GM12878 (cell line): ENCODE results near the gene TCERG1L. TPM values are rescaled to one million over a fixed set of nuclear protein-coding genes. Genes with fewer than 3 reads are reported as not detected.
"Not testable (repeated sequence)": the region's sequence is repeated elsewhere in the genome, so short reads cannot be mapped to it uniquely, and the experiment has no call there.

Experiments
- ATAC-seq: fragments of 200-7000 bp; cut with Tn5 transposase; 3 replicates; pipeline ENCODE4 v1.9.1; 2020; ENCODE audit warnings: mild to moderate bottlenecking, moderate library complexity
- BruUV-seq: library from RNA; stranded (reverse); fragments of 400-500 nt; replicated peaks from 2 replicates; lab custom pipeline; 2021; lab: Mats Ljungman, UMichigan
- CTCF ChIA-PET: fragments of 300-600 bp; sonication (Branson Sonifier 250); formaldehyde crosslinking; extraction: SDS; loops from one replicate; lab custom pipeline; 2021; ENCODE audit warnings: inconsistent platforms; lab: Yijun Ruan, JAX
- POLR2A ChIA-PET: fragments of 350-600 bp; formaldehyde crosslinking; extraction: SDS; loops from one replicate; lab custom pipeline; 2021; ENCODE audit warnings: inconsistent platforms; lab: Charles Lee
- RAD21 ChIA-PET: fragments of 300-600 bp; sonication (Branson Sonifier 250); formaldehyde crosslinking; loops from one replicate; lab custom pipeline; 2023; ENCODE audit warnings: antibody characterized with exemption; ENCODE audit not compliant: unreplicated experiment; lab: Charles Lee
- SMC1A ChIA-PET: fragments of 300-600 bp; sonication (Branson Sonifier 250); formaldehyde crosslinking; loops from one replicate; lab custom pipeline; 2023; ENCODE audit not compliant: unreplicated experiment, uncharacterized antibody; lab: Charles Lee
- DNase-seq: peaks from one replicate; pipeline ENCODE4 v3.0.0-alpha.2; 2011; ENCODE audit warnings: low read depth, low spot score
- FAIRE-seq: peaks from 3 replicates; lab custom pipeline; 2011; peaks lifted over from hg19 to GRCh38; lab: Jason Lieb, UNC
- H2AFZ ChIP-seq: 2 replicates; pipeline ENCODE4 v1.6.0; 2011; ENCODE audit warnings: low read depth, low read length, control low read depth; ENCODE audit not compliant: control insufficient read depth
- H3K27ac ChIP-seq: 2 replicates; pipeline ENCODE4 v1.5.1; 2011; ENCODE audit warnings: control low read depth; ENCODE audit not compliant: control insufficient read depth, insufficient read depth
- H3K27me3 ChIP-seq, 2 experiments: replicated peaks in 1 of 2; 2 replicates each; pipeline versions ENCODE4 v1.6.0 to v1.6.1; 2011; ENCODE audit warnings: low read length in 1 of 2; ENCODE audit not compliant: control insufficient read depth in 2 of 2, insufficient read depth in 2 of 2
- H3K36me3 ChIP-seq, 2 experiments: 2 replicates each; pipeline ENCODE4 v1.5.1; 2011; ENCODE audit warnings: low read length in 1 of 2; ENCODE audit not compliant: control insufficient read depth in 2 of 2, insufficient read depth in 2 of 2
- H3K4me1 ChIP-seq: 2 replicates; pipeline ENCODE4 v1.6.1; 2011; ENCODE audit warnings: mild to moderate bottlenecking, low read length, moderate library complexity, mixed read lengths; ENCODE audit not compliant: control insufficient read depth, insufficient read depth
- H3K4me2 ChIP-seq: 2 replicates; pipeline ENCODE4 v1.6.0; 2011; ENCODE audit warnings: control low read depth; ENCODE audit not compliant: control insufficient read depth, insufficient read depth
- H3K4me3 ChIP-seq: fragments of 200-600 bp; sonication (generic); 2 replicates; pipeline ENCODE4 v1.5.1; 2016
- H3K79me2 ChIP-seq: 2 replicates; pipeline ENCODE4 v1.6.0; 2011; ENCODE audit warnings: low read length; ENCODE audit not compliant: control insufficient read depth, insufficient read depth
- H3K9ac ChIP-seq: 2 replicates; pipeline ENCODE4 v1.8.0; 2011; ENCODE audit warnings: low read length, control low read depth, mixed read lengths; ENCODE audit not compliant: control insufficient read depth, insufficient read depth
- H3K9me3 ChIP-seq: replicated peaks from 3 replicates; pipeline ENCODE4 v1.5.1; 2011; ENCODE audit warnings: mild to moderate bottlenecking, low read length; ENCODE audit not compliant: control insufficient read depth, insufficient read depth
- H4K20me1 ChIP-seq: 2 replicates; pipeline ENCODE4 v1.6.0; 2011; ENCODE audit not compliant: control insufficient read depth, insufficient read depth
- CBX3 ChIP-seq: fragments of 200-600 bp; sonication (generic); IDR thresholded peaks from 2 replicates; pipeline ENCODE4 v1.6.1; 2016; ENCODE audit warnings: low read depth, borderline replicate concordance
- CHD2 ChIP-seq: IDR thresholded peaks from 2 replicates; pipeline ENCODE4 v1.6.1; 2011; ENCODE audit warnings: low read depth, low read length, improper control_type of control experiment, borderline replicate concordance
- FOXK2 ChIP-seq: fragments of 450-650 bp; IDR thresholded peaks from 2 replicates; pipeline ENCODE4 v1.6.1; 2017; ENCODE audit warnings: mild to moderate bottlenecking, moderate library complexity
- KLF5 ChIP-seq: fragments of 450-650 bp; IDR thresholded peaks from 2 replicates; pipeline ENCODE4 v1.6.1; 2014; ENCODE audit warnings: mild to moderate bottlenecking; ENCODE audit not compliant: partially characterized antibody
- MXI1 ChIP-seq: fragments of 150-350 bp; IDR thresholded peaks from 2 replicates; pipeline ENCODE4 v1.6.1; 2011; ENCODE audit warnings: low read depth, mild to moderate bottlenecking, inconsistent platforms, low read length, improper control_type of control experiment
- in situ Hi-C: fragments of 300-500 bp; cut with MboI; formaldehyde crosslinking; loops from 9 replicates; pipeline ENCODE4 v1.14.3; 2018; ENCODE audit warnings: mixed read lengths
- intact Hi-C: fragments of 100-400 bp; cut with micrococcal nuclease; formaldehyde crosslinking; loops from one replicate; pipeline ENCODE4 v1.14.2; 2022; ENCODE audit not compliant: unreplicated experiment
- polyA plus RNA-seq, 11 experiments: library from polyadenylated mRNA; depleted of rRNA in 4 of 11; unstranded in 6 of 11; stranded (reverse) in 5 of 11; fragments of >200 nt; fragmentation: Nextera tagmentation in 4 of 11; fragmentation: Illumina TruSeq in 1 of 11; extraction: Ambion mirVana in 4 of 11; extraction: Trizol in 1 of 11; gene quantifications; 1 replicate in 1 of 11; 2 replicates in 10 of 11; pipeline versions ENCODE4 v1.2.1 to v1.2.3, GENCODE V29; 2011 to 2016; ENCODE audit warnings: inconsistent platforms in 2 of 11, missing spikeins in 2 of 11, low read depth in 1 of 11
- total RNA-seq, 4 experiments: library from RNA; depleted of rRNA in 3 of 4; stranded (reverse); fragments of >200 nt in 3 of 4; fragmentation: Illumina TruSeq in 1 of 4; extraction: Trizol in 1 of 4; gene quantifications; 2 replicates each; pipeline versions ENCODE4 v1.2.1 to v1.2.3, GENCODE V29; 2013 to 2021
- TF ChIP-seq, protein P1 (sequence below): fragments of 450-650 bp; formaldehyde crosslinking; IDR thresholded peaks from 2 replicates; pipeline ENCODE4 v1.4.0; 2022; ENCODE audit warnings: mild to moderate bottlenecking, moderate library complexity

Gene TCERG1L
- total and polyA plus RNA-seq, 10 of the 15 experiments (the other 5 are each of a cell fraction or from before 2014, with no cell fraction given) = not detected

- TF ChIP-seq MXI1 = no peak
- TF ChIP-seq FOXK2 = no peak
- no peak for TF ChIP-seq KLF5
- no peak for TF ChIP-seq CHD2
- TF ChIP-seq, protein P1, sequence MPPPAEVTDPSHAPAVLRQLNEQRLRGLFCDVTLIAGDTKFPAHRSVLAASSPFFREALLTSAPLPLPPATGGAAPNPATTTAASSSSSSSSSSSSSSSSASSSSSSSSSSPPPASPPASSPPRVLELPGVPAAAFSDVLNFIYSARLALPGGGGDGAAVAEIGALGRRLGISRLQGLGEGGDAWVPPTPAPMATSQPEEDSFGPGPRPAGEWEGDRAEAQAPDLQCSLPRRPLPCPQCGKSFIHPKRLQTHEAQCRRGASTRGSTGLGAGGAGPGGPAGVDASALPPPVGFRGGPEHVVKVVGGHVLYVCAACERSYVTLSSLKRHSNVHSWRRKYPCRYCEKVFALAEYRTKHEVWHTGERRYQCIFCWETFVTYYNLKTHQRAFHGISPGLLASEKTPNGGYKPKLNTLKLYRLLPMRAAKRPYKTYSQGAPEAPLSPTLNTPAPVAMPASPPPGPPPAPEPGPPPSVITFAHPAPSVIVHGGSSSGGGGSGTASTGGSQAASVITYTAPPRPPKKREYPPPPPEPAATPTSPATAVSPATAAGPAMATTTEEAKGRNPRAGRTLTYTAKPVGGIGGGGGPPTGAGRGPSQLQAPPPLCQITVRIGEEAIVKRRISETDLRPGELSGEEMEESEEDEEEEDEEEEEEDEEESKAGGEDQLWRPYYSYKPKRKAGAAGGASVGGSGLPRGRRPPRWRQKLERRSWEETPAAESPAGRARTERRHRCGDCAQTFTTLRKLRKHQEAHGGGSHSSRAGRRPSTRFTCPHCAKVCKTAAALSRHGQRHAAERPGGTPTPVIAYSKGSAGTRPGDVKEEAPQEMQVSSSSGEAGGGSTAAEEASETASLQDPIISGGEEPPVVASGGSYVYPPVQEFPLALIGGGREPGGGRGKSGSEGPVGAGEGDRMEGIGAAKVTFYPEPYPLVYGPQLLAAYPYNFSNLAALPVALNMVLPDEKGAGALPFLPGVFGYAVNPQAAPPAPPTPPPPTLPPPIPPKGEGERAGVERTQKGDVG (CRISPR knock-in tag) = no peak
- TF ChIP-seq CBX3 = no peak
Measured at GRCh38 chr10:131154306-131155025, 157.1 kb downstream of the TCERG1L start (continued).

- H3K27ac ChIP-seq, H3K4me2 ChIP-seq, H4K20me1 ChIP-seq, in situ Hi-C loops, POLR2A ChIA-PET, DNase-seq, H3K27me3 ChIP-seq, FAIRE-seq, H3K9ac ChIP-seq, H3K4me3 ChIP-seq, ATAC-seq, RAD21 ChIA-PET, BruUV-seq, H2AFZ ChIP-seq, SMC1A ChIA-PET, intact Hi-C loops, CTCF ChIA-PET, H3K9me3 ChIP-seq, H3K4me1 ChIP-seq, H3K36me3 ChIP-seq, H3K79me2 ChIP-seq: not testable (repeated sequence)
Measured at GRCh38 chr10:131152456-131152855, 159.1 kb downstream of the TCERG1L start.
